HepG2 (cell line): ENCODE data around the gene KSR1. TPM values are rescaled to one million over a fixed set of nuclear protein-coding genes. Genes with fewer than 3 reads are reported as not detected.

ENCODE experiments used
- ATF1 ChIP-seq: IDR thresholded peaks from 2 replicates; pipeline ENCODE4 v1.6.1; 2016; ENCODE audit warnings: mild to moderate bottlenecking, control low read depth
- BCLAF1 ChIP-seq: fragments of 450-650 bp; IDR thresholded peaks from 2 replicates; pipeline ENCODE4 v1.6.1; 2017; ENCODE audit warnings: mild to moderate bottlenecking
- CEBPZ ChIP-seq: IDR thresholded peaks from 2 replicates; pipeline ENCODE4 v1.6.1; 2012; ENCODE audit warnings: low read length, improper control_type of control experiment
- DBP ChIP-seq: sonication (generic); formaldehyde crosslinking; IDR thresholded peaks from 2 replicates; pipeline ENCODE4 v1.4.0; 2020; ENCODE audit warnings: missing genetic modification reagents; ENCODE audit errors: not compliant biosample characterization
- HINFP ChIP-seq: sonication (generic); formaldehyde crosslinking; IDR thresholded peaks from 2 replicates; pipeline ENCODE4 v1.4.0; 2020; ENCODE audit warnings: low read depth, mild to moderate bottlenecking, missing genetic modification reagents
- HMG20B ChIP-seq: conservative IDR thresholded peaks from 2 replicates; pipeline ENCODE4 v1.6.1; 2016; ENCODE audit warnings: missing genetic modification reagents, missing compliant biosample characterization
- HOXA9 ChIP-seq: sonication (generic); formaldehyde crosslinking; IDR thresholded peaks from 2 replicates; pipeline ENCODE4 v1.8.1; 2022; ENCODE audit warnings: missing genetic modification reagents, mild to moderate bottlenecking, moderate library complexity, borderline replicate concordance
- MAF1 ChIP-seq: sonication (generic); formaldehyde crosslinking; IDR thresholded peaks from 2 replicates; pipeline ENCODE4 v1.5.0; 2020; ENCODE audit warnings: missing genetic modification reagents, borderline replicate concordance
- NFYC ChIP-seq: IDR thresholded peaks from 2 replicates; pipeline ENCODE4 v1.6.1; 2016; ENCODE audit warnings: missing genetic modification reagents, missing compliant biosample characterization
- SOX5 ChIP-seq: IDR thresholded peaks from 2 replicates; pipeline ENCODE4 v1.6.1; 2016; ENCODE audit warnings: borderline replicate concordance
- TEF ChIP-seq: sonication (generic); formaldehyde crosslinking; IDR thresholded peaks from 2 replicates; pipeline ENCODE4 v1.5.0; 2020; ENCODE audit warnings: missing genetic modification reagents
- U2AF1 ChIP-seq: fragments of 200-400 bp; formaldehyde crosslinking; optimal IDR thresholded peaks from 2 replicates; pipeline ENCODE3; 2017; ENCODE audit warnings: mild to moderate bottlenecking, low read depth, low read length
- YEATS2 ChIP-seq: sonication (generic); formaldehyde crosslinking; IDR thresholded peaks from 2 replicates; pipeline ENCODE4 v1.4.0; 2020; ENCODE audit warnings: missing genetic modification reagents, borderline replicate concordance
- ZBTB7B ChIP-seq: sonication (generic); formaldehyde crosslinking; IDR thresholded peaks from 2 replicates; pipeline ENCODE4 v1.4.0; 2020; ENCODE audit warnings: missing genetic modification reagents
- ZFP37 ChIP-seq: sonication (generic); formaldehyde crosslinking; IDR thresholded peaks from 2 replicates; pipeline ENCODE4 v1.4.0; 2020; ENCODE audit warnings: missing genetic modification reagents, borderline replicate concordance
- ZNF329 ChIP-seq: sonication (generic); formaldehyde crosslinking; IDR thresholded peaks from 2 replicates; pipeline ENCODE4 v1.9.0; 2021; ENCODE audit warnings: low read depth, mild to moderate bottlenecking, missing genetic modification reagents
- ZNF335 ChIP-seq: sonication (generic); formaldehyde crosslinking; IDR thresholded peaks from 2 replicates; pipeline ENCODE4 v1.4.0; 2020; ENCODE audit warnings: missing genetic modification reagents
- ZNF775 ChIP-seq: sonication (generic); formaldehyde crosslinking; IDR thresholded peaks from 2 replicates; pipeline ENCODE4 v1.4.0; 2020; ENCODE audit warnings: missing genetic modification reagents, mild to moderate bottlenecking, moderate library complexity, borderline replicate concordance
- ZNF782 ChIP-seq: sonication (generic); formaldehyde crosslinking; IDR thresholded peaks from 2 replicates; pipeline ENCODE4 v1.4.0; 2020; ENCODE audit warnings: missing genetic modification reagents, mild to moderate bottlenecking, borderline replicate concordance
- ZSCAN20 ChIP-seq: sonication (generic); formaldehyde crosslinking; IDR thresholded peaks from 2 replicates; pipeline ENCODE4 v1.4.0; 2020; ENCODE audit warnings: missing genetic modification reagents, mild to moderate bottlenecking, borderline replicate concordance
- ZSCAN21 ChIP-seq: sonication (generic); formaldehyde crosslinking; IDR thresholded peaks from 2 replicates; pipeline ENCODE4 v1.8.0; 2022; ENCODE audit warnings: mild to moderate bottlenecking, missing genetic modification reagents, moderate library complexity, borderline replicate concordance
- polyA plus RNA-seq, 8 experiments: library from polyadenylated mRNA; depleted of rRNA in 3 of 8; stranded (reverse) in 7 of 8; unstranded in 1 of 8; fragments of >200 nt; fragmentation: Illumina TruSeq in 4 of 8; extraction: Trizol in 4 of 8; gene quantifications; 2 replicates each; pipeline versions ENCODE4 v1.2.1 to v1.2.3, GENCODE V29; 2011 to 2016; ENCODE audit warnings: low read depth in 4 of 8, missing spikeins in 1 of 8, mixed read lengths in 1 of 8; ENCODE audit not compliant: insufficient read depth in 1 of 8
- total RNA-seq, 5 experiments: library from RNA; depleted of rRNA; stranded (reverse); fragments of >200 nt; fragmentation: Illumina TruSeq; extraction: Trizol; gene quantifications; 2 replicates each; pipeline ENCODE4 v1.2.3, GENCODE V29; 2016; ENCODE audit warnings: low read depth in 1 of 5

Gene KSR1
- total and polyA plus RNA-seq, 2 of the 13 experiments (the other 11 are each of a cell fraction or from before 2014, with no cell fraction given) = 10.1 to 16.6 TPM

- TF ChIP-seq CEBPZ (no peak), U2AF1 (no peak), ZNF329 (no peak), ATF1 (CRISPR knock-in tag) (no peak), DBP (no peak), NFYC (no peak), BCLAF1 (no peak), ZNF782 (CRISPR knock-in tag) (peak; percentile 33; the same call in 1 of the 2 replicates), TEF (CRISPR knock-in tag) (no peak), HINFP (CRISPR knock-in tag) (no peak), ZFP37 (no peak), HOXA9 (no peak), ZBTB7B (no peak; the same call in 1 of the 2 replicates), ZNF335 (CRISPR knock-in tag) (no peak), HMG20B (CRISPR knock-in tag) (no peak), ZNF775 (CRISPR knock-in tag) (no peak), ZSCAN21 (CRISPR knock-in tag) (no peak), SOX5 (CRISPR knock-in tag) (peak; percentile 27; the same call in 1 of the 2 replicates), YEATS2 (CRISPR knock-in tag) (no peak), MAF1 (CRISPR knock-in tag) (no peak), ZSCAN20 (CRISPR knock-in tag) (no peak)
Measured at GRCh38 chr17:27558842-27559505, 102.7 kb downstream of the KSR1 start (continued).
